Epithelial cell of esophagus (primary cell): ENCODE measurements around the gene CRMP1.

ENCODE experiments used
- DNase-seq: peaks from one replicate; pipeline ENCODE4 v3.0.0; 2010; ENCODE audit warnings: low read depth
- H3K4me3 ChIP-seq: 2 replicates; pipeline ENCODE4 v1.5.1; 2011; ENCODE audit warnings: mild to moderate bottlenecking, low read length, control low read depth
- TF ChIP-seq, protein P1 (sequence below): IDR thresholded peaks from 2 replicates; pipeline ENCODE4 v1.5.1; 2011; ENCODE audit warnings: low read depth, mild to moderate bottlenecking, low read length, control low read depth, inconsistent platforms; ENCODE audit not compliant: insufficient read depth; ENCODE audit errors: missing control alignments

Gene CRMP1

DNA sequence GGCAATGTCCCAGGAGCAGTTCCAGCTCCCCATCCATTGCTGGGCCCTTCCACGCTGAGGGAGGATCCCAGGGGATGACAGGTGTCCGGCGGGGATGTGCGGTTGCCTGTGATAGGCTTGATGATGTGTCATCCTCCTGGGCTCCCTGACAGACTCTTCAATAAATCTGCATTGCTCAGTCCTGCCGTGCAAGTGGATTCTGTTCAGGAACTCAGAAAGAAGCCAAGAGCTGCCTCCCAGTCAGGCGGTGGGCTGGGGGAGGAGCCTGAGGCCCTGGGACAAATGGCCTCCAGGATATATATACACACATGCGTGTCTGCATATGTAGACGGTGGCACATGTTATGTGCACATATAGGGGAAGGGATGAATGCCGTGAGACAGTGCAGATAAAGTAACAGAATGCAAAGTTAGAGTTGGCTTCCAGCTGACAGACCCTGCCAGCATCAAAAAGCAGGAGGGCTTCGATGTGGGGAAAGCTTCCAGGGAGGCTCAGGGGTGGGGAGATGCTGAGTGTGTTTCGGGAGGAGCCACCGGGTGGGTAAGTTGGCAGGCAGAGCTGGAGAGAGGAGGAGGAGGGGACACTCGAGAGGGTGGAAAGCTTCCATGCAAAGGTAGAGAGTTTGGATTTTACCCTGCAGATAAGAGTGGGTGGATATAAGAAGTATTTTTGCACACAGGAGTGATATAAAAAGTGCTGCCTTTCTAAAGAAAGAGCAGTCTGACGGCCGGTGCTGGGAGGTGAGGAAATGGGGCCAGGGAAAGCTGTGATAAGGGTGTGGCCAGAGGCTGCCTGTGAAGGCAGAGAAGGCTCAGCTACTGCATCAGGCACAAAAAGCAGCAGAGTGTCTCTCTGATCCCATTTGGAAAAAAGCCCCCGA lies 28.5 kb upstream of the CRMP1 start:
- DNase-seq = no peak
- H3K4me3 ChIP-seq = no peak overlapping the region
- TF ChIP-seq, protein P1, sequence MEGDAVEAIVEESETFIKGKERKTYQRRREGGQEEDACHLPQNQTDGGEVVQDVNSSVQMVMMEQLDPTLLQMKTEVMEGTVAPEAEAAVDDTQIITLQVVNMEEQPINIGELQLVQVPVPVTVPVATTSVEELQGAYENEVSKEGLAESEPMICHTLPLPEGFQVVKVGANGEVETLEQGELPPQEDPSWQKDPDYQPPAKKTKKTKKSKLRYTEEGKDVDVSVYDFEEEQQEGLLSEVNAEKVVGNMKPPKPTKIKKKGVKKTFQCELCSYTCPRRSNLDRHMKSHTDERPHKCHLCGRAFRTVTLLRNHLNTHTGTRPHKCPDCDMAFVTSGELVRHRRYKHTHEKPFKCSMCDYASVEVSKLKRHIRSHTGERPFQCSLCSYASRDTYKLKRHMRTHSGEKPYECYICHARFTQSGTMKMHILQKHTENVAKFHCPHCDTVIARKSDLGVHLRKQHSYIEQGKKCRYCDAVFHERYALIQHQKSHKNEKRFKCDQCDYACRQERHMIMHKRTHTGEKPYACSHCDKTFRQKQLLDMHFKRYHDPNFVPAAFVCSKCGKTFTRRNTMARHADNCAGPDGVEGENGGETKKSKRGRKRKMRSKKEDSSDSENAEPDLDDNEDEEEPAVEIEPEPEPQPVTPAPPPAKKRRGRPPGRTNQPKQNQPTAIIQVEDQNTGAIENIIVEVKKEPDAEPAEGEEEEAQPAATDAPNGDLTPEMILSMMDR = no peak

DNA sequence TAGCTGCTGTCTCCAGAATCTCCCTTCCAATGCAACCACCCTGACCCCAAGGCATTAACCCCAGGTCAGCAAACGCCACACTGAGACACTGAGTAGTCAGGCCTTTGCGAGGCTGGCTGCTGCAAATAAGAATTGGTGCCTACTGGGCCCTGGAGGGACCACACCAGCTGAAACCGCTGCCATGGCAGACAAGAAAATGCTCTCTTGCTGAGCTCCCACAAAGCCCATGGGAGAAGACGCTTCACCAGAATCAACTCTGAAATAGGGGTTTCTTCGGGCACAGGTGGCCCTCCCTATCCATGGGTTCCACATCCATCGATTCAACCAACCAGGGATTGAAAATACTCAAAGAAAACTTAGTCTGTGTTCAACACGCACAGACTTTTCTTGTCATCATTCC lies 26.7 kb upstream of the CRMP1 start:
- H3K4me3 ChIP-seq = no peak overlapping the region
- no peak for DNase-seq
- TF ChIP-seq, protein P1 = no peak

DNA sequence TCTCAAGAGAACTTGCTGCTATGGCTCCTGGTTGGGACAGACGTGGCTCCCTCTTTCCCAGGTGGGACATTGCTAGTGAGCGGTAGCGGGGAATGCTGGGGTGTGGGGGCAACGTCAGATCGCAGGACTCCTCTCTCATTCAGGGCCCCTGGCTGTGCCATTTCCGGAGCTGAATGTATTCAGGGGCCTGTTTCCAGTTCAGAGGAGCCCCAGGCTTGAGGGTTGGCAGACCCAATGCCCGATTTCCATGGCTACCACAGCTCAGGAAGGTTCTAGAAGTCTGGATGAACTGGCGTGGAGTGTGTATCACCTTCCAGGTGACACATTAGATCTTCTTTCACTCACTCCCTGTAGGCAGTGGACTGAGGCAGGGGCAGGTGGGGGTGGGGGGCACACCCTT lies 26.2 kb upstream of the CRMP1 start:
- TF ChIP-seq, protein P1 = no peak
- no peak for DNase-seq
- no peak overlapping the region for H3K4me3 ChIP-seq

DNA sequence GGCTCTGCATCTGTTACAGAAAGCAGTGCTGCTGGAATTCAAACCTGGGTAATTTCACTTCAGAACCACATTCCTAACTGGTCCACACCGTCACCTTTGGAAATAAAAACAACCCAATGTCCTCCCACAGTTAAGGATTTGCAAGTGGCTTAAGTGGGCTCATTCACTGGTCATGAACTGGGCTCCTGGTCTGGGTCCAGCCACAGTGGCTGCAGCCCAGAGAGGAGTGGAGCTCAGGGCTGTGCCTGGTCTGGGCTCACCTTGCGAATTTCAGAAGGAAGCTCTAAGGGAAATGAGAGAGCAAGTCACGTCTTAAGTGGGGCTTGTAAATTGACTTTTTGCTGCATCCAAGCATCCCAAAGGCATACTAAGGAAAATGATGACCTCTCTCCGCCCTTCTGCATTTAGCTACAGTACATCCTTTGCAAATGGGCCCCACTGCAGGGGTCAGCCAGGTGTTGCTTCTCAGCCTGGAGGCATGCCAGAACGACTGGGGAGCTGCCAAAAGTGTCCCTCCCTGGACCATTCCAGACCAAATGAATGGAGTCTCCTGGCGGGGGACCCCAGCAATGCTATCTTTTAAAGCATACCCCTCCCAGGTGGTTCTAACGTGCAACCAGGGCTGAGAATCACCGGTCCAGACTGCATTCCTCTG lies 25.6 kb upstream of the CRMP1 start:
- TF ChIP-seq, protein P1 = no peak
- H3K4me3 ChIP-seq = no peak overlapping the region
- no peak for DNase-seq

DNA sequence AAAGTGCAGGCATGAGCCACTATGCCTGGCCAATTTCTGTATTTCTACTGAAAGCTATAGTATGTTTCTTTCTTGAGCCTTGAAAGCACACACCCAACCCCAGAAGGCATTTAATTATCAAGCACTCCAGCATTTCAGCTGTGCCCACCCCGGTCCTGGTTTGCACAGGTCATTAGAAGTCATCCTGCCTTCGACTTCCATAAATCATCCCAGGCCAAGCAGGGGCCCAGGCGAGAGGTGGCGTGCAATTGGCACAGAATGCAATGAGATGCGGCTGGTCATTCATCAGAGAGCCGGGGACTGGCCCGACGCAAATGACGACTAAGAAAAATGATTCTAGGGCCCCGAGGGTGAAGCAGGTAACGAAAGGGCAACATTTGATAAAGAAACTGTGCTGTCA lies 24.8 kb upstream of the CRMP1 start:
- no peak for DNase-seq
- no peak overlapping the region for H3K4me3 ChIP-seq
- TF ChIP-seq, protein P1 = no peak

DNA sequence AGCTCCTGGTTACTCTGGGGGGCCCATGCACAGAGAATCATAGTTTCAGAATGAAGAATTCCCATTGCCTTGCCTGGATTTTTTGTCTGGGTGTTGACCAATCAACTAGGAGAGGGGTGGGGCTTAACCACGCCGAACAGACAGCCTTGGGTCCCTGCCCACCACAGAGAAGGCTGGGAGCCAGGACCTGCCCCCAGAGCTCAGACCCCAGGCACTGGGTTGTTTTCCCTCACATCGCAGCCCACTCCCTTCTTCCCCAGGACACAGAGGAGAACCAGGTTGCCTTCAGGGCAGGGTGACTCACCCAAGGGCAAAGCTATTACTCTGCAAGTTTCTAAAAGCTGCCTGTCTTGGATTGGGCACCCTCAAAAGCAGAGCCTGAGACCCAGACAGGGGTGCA lies 23.3 kb upstream of the CRMP1 start:
- TF ChIP-seq, protein P1 = no peak
- DNase-seq = no peak
- no peak overlapping the region for H3K4me3 ChIP-seq
